ENCODE measurements around the gene EXOC2. TPM values are rescaled to one million over a fixed set of nuclear protein-coding genes. Genes with fewer than 3 reads are reported as not detected.

EXOC2 gene
- total RNA-seq, 1 donor from 2014 or later: 22.9 TPM

DNA sequence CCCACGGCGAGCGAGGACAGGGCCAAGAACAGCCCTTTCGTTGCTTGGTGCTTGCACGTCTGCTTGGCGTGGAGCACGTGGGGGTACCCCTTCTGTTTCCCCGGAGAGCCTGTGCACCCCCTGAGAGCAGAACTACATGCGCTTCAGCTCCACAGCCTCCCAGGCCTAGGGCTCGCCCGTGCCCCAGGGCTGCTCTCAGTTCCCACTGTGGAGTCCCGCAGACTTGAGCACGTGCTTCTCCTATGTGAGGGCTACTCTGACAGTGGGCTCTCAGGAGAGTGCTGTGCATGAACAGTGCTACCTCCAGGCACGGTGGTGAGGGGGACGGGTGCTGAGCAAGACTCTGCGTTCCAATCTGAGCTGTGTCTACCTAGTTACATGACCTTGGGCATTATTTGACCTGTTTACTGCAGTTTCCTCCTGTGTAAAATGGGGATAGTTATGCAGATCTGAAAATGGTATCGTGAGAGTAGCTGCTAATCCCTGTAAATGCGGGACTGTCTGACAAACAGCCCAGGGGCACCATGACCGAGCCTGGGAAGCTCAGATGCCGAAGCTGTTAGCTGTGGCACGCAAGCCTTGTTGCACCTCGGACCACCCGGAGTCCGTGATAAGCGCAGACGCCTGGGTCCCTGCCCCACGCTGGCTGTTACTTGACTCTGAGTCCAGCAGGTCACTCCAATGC lies 219.0 kb downstream of the EXOC2 start:
- TF ChIP-seq CTCF (conservative IDR thresholded peaks at IDR 0.05): no peak
- H3K36me3 Mint-ChIP-seq: no peaks in the 10 kb centered on the region
- H3K4me3 Mint-ChIP-seq: no peak overlapping the region
- no peak for DNase-seq (ENCODE audit: extremely low spot score, unreplicated experiment)
- H3K4me1 Mint-ChIP-seq (ENCODE audit: unreplicated experiment): no peaks in the 10 kb centered on the region
- H3K9me3 Mint-ChIP-seq: no peaks in the 10 kb centered on the region
- no peak overlapping the region for H3K27ac Mint-ChIP-seq
- H3K27me3 Mint-ChIP-seq: peaks cover 19% of the 10 kb centered on the region

GRCh38 chr6:473356-473755 lies 219.6 kb downstream of the EXOC2 start:
- no peaks in the 10 kb centered on the region for H3K9me3 Mint-ChIP-seq
- no peaks in the 10 kb centered on the region for H3K4me1 Mint-ChIP-seq (ENCODE audit: unreplicated experiment)
- no peaks in the 10 kb centered on the region for H3K36me3 Mint-ChIP-seq
- H3K4me3 Mint-ChIP-seq: no peak overlapping the region
- H3K27me3 Mint-ChIP-seq: peaks cover 19% of the 10 kb centered on the region
- no peak for DNase-seq (ENCODE audit: extremely low spot score, unreplicated experiment)
- TF ChIP-seq CTCF (conservative IDR thresholded peaks at IDR 0.05): no peak
- no peak overlapping the region for H3K27ac Mint-ChIP-seq

DNA sequence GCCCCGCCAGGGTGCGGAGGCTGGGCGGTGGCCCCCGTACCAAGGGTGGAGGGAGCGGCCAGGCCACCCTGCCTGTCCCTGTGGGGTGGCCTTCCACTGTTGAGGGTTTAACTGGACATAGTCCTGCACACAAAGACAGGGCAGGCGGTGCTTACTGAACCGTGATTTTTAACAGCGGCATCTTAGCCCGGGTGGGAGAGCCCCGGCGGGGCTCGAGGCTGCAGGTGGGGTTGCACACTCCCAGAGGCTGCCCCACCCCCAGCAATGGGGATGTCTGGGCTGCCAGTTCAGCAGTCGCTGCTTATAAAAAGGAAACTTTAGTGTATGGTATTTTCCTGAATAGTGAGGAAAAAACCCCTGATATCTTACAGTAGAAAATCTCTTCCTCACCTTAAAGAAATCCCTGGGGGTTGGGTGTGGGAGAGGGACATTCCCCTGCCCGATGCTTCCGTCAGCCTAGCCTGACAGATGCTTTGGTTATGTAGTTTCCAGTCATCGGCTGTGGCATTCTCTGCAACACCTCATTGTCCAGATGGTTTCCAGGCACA lies 222.0 kb downstream of the EXOC2 start:
- no peaks in the 10 kb centered on the region for H3K9me3 Mint-ChIP-seq
- DNase-seq (ENCODE audit: extremely low spot score, unreplicated experiment): no peak
- no peak overlapping the region for H3K27ac Mint-ChIP-seq
- H3K4me3 Mint-ChIP-seq: no peak overlapping the region
- no peaks in the 10 kb centered on the region for H3K4me1 Mint-ChIP-seq (ENCODE audit: unreplicated experiment)
- H3K27me3 Mint-ChIP-seq: peaks cover 24% of the 10 kb centered on the region
- TF ChIP-seq CTCF (conservative IDR thresholded peaks at IDR 0.05): no peak
- H3K36me3 Mint-ChIP-seq: no peaks in the 10 kb centered on the region

GRCh38 chr6:470051-470900 lies 222.7 kb downstream of the EXOC2 start:
- Mint-ChIP-seq H3K27ac (no peak overlapping the region), H3K4me1 (ENCODE audit: unreplicated experiment) (no peaks in the 10 kb centered on the region), H3K4me3 (no peak overlapping the region), H3K9me3 (no peaks in the 10 kb centered on the region), H3K27me3 (peaks cover 28% of the 10 kb centered on the region), H3K36me3 (no peaks in the 10 kb centered on the region)
- TF ChIP-seq CTCF (conservative IDR thresholded peaks at IDR 0.05): no peak
- no peak for DNase-seq (ENCODE audit: extremely low spot score, unreplicated experiment)

- Mint-ChIP-seq H3K4me3 (no peak overlapping the region), H3K36me3 (no peaks in the 10 kb centered on the region), H3K27me3 (peaks cover 23% of the 10 kb centered on the region), H3K4me1 (ENCODE audit: unreplicated experiment) (no peaks in the 10 kb centered on the region), H3K27ac (no peak overlapping the region), H3K9me3 (no peaks in the 10 kb centered on the region)
- TF ChIP-seq CTCF (conservative IDR thresholded peaks at IDR 0.05): no peak
- DNase-seq (ENCODE audit: extremely low spot score, unreplicated experiment): no peak
Measured at GRCh38 chr6:467671-468082, 225.3 kb downstream of the EXOC2 start.
